Measurements from ENCODE around the gene FOXL2.

GRCh38 chr3:138995706-138996105 lies 48.8 kb upstream of the FOXL2 start:
- TF ChIP-seq CTCF (IDR thresholded peaks at IDR 0.05; ENCODE audit: poor library complexity) (no peak), EZH2 (IDR thresholded peaks at IDR 0.05; ENCODE audit: borderline replicate concordance) (no peak), EZH2phosphoT487 (IDR thresholded peaks at IDR 0.05; ENCODE audit: low read depth, severe bottlenecking, unreplicated experiment) (no peak)
